Urothelium cell line (cell line): ENCODE measurements around the gene RREB1.

Experiments
- DNase-seq: peaks from one replicate; pipeline ENCODE4 v3.0.0; 2011; ENCODE audit warnings: low spot score, mixed read lengths
- FAIRE-seq: peaks from 2 replicates; lab custom pipeline; 2011; peaks lifted over from hg19 to GRCh38; lab: Jason Lieb, UNC

Gene RREB1

GRCh38 chr6:7107578-7108195 is at the start of gene RREB1:
RREB1 (plus strand) TSS chr6:7107961; CDS start chr6:7181912, 73,951 bp downstream.
- FAIRE-seq (no peak), DNase-seq (peak; percentile 76)

GRCh38 chr6:7058250-7058923 is 49.4 kb upstream of the RREB1 start:
- DNase-seq (peak; percentile 91), FAIRE-seq (peak; percentile 13)

GRCh38 chr6:7060769-7061516 is 46.8 kb upstream of the RREB1 start:
- DNase-seq, result no peak
- FAIRE-seq, result no peak

- FAIRE-seq, result no peak
- DNase-seq, result no peak
These were observed 45.2 kb upstream of the RREB1 start for GRCh38 chr6:7062451-7063162.

GRCh38 chr6:7067305-7067704 is 40.5 kb upstream of the RREB1 start:
- FAIRE-seq (no peak), DNase-seq (no peak)

- no peak for DNase-seq
- no peak for FAIRE-seq
These were observed 36.4 kb upstream of the RREB1 start for GRCh38 chr6:7071405-7071804.

GRCh38 chr6:7073082-7073820 is 34.5 kb upstream of the RREB1 start:
- FAIRE-seq (no peak), DNase-seq (no peak)

GRCh38 chr6:7073821-7074525 is 33.8 kb upstream of the RREB1 start:
- FAIRE-seq (no peak), DNase-seq (no peak)

GRCh38 chr6:7074870-7075269 is 32.9 kb upstream of the RREB1 start:
- FAIRE-seq (no peak), DNase-seq (no peak)

GRCh38 chr6:7075341-7076000 is 32.3 kb upstream of the RREB1 start:
- FAIRE-seq (no peak), DNase-seq (no peak)

- no peak for FAIRE-seq
- no peak for DNase-seq
These were observed 29.9 kb upstream of the RREB1 start for GRCh38 chr6:7077856-7078255.

- FAIRE-seq, result no peak
- DNase-seq, result no peak
These were observed 28.9 kb upstream of the RREB1 start for GRCh38 chr6:7078856-7079255.

GRCh38 chr6:7080311-7080710 is 27.4 kb upstream of the RREB1 start:
- no peak for FAIRE-seq
- no peak for DNase-seq

- DNase-seq (no peak), FAIRE-seq (no peak)
These were observed 21.9 kb upstream of the RREB1 start for GRCh38 chr6:7085911-7086310.

GRCh38 chr6:7086488-7086887 is 21.3 kb upstream of the RREB1 start:
- DNase-seq (no peak), FAIRE-seq (no peak)

- no peak for DNase-seq
- FAIRE-seq, result no peak
These were observed 20.7 kb upstream of the RREB1 start for GRCh38 chr6:7087066-7087465.

GRCh38 chr6:7087491-7087979 is 20.2 kb upstream of the RREB1 start:
- FAIRE-seq (no peak), DNase-seq (no peak)

GRCh38 chr6:7088076-7088742 is 19.6 kb upstream of the RREB1 start:
- FAIRE-seq (no peak), DNase-seq (no peak)

GRCh38 chr6:7098993-7099392 is 8.8 kb upstream of the RREB1 start:
- no peak for FAIRE-seq
- no peak for DNase-seq
